Measurements from ENCODE around the gene MDH1B.
"Not testable (repeated sequence)": the region's sequence is repeated elsewhere in the genome, so short reads cannot be mapped to it uniquely, and the experiment has no call there.

The MDH1B gene

GRCh38 chr2:206766057-206766930, 1.2 kb upstream of the MDH1B start:
- no peak for DNase-seq

- DNase-seq: no peak
Measured at GRCh38 chr2:206764673-206765241, 371 bp downstream of the MDH1B start.

GRCh38 chr2:206756816-206757215, 8.3 kb downstream of the MDH1B start:
- no peak for DNase-seq

- DNase-seq: no peak
Measured at GRCh38 chr2:206740800-206741199, 24.3 kb downstream of the MDH1B start.

GRCh38 chr2:206739271-206739670, 25.9 kb downstream of the MDH1B start:
- DNase-seq: no peak

- DNase-seq: no peak
Measured at GRCh38 chr2:206736935-206737334, 28.2 kb downstream of the MDH1B start.

- DNase-seq: no peak
Measured at GRCh38 chr2:206733341-206733740, 31.8 kb downstream of the MDH1B start.

- DNase-seq: peak; percentile 65
Measured at GRCh38 chr2:206728277-206729199, 36.6 kb downstream of the MDH1B start.

- no peak for DNase-seq
Measured at GRCh38 chr2:206727287-206727686, 37.8 kb downstream of the MDH1B start.

GRCh38 chr2:206723288-206723687, 41.8 kb downstream of the MDH1B start:
- DNase-seq: no peak

- peak; percentile 7 for DNase-seq
Measured at GRCh38 chr2:206721256-206721920, 43.7 kb downstream of the MDH1B start.

GRCh38 chr2:206718296-206718695, 46.8 kb downstream of the MDH1B start, which contains the start of gene DYTN:
DYTN (minus strand) TSS chr2:206718396; CDS start chr2:206718279, 117 bp downstream.
- no peak for DNase-seq

- DNase-seq: no peak
Measured at GRCh38 chr2:206716623-206717022, 48.5 kb downstream of the MDH1B start.

GRCh38 chr2:206715183-206715582, 49.9 kb downstream of the MDH1B start:
- not testable (repeated sequence) for DNase-seq

- peak; percentile 48 for DNase-seq
Measured at GRCh38 chr2:206713746-206714145, 51.4 kb downstream of the MDH1B start.

GRCh38 chr2:206708286-206708685, 56.8 kb downstream of the MDH1B start:
- no peak for DNase-seq

- no peak for DNase-seq
Measured at GRCh38 chr2:206707164-206707701, 57.9 kb downstream of the MDH1B start.

GRCh38 chr2:206701952-206702605, 63.0 kb downstream of the MDH1B start:
- DNase-seq: no peak

- DNase-seq: no peak
Measured at GRCh38 chr2:206700156-206700555, 65.0 kb downstream of the MDH1B start.

- no peak for DNase-seq
Measured at GRCh38 chr2:206698811-206699210, 66.3 kb downstream of the MDH1B start.

GRCh38 chr2:206696910-206697309, 68.2 kb downstream of the MDH1B start:
- no peak for DNase-seq

Data from OCI-M1 (cell line).